Left lung (tissue), 10 donors: Measurements from ENCODE around the gene SS18L1. TPM values are rescaled to one million over a fixed set of nuclear protein-coding genes. Genes with fewer than 3 reads are reported as not detected.

Experiments used
- ATAC-seq: fragments of 200-7000 bp; cut with Tn5 transposase; one replicate; pipeline ENCODE4 v1.9.1; 2020; ENCODE audit warnings: moderate library complexity
- DNase-seq, 4 donors: peaks; one replicate each; pipeline ENCODE4 v3.0.0-alpha.2; 2013 to 2020
- H3K27ac ChIP-seq, 2 donors: fragments of 200-600 bp; sonication (generic) in 1 of 2; one replicate each; pipeline versions ENCODE4 v1.5.0 to v1.8.0; 2020 to 2021
- H3K27me3 ChIP-seq, 2 donors: fragments of 200-600 bp; sonication (generic) in 1 of 2; one replicate each; pipeline versions ENCODE4 v1.5.0 to v1.8.0; 2020 to 2021
- H3K36me3 ChIP-seq, 2 donors: fragments of 200-600 bp; sonication (generic) in 1 of 2; one replicate each; pipeline versions ENCODE4 v1.5.0 to v1.8.0; 2020 to 2021
- H3K4me1 ChIP-seq, 2 donors: fragments of 200-600 bp; one replicate each; pipeline ENCODE4 v1.8.0; 2021
- H3K4me3 ChIP-seq, 2 donors: fragments of 200-600 bp; sonication (generic) in 1 of 2; one replicate each; pipeline versions ENCODE4 v1.5.0 to v1.8.0; 2020 to 2021; ENCODE audit warnings: mild to moderate bottlenecking in 1 of 2
- H3K9me3 ChIP-seq, 2 donors: fragments of 200-600 bp; sonication (generic) in 1 of 2; one replicate each; pipeline versions ENCODE4 v1.5.0 to v1.8.0; 2020 to 2021
- CTCF ChIP-seq, 2 donors: fragments of 200-600 bp; sonication (generic) in 1 of 2; IDR thresholded peaks; one replicate each; pipeline versions ENCODE4 v1.5.0 to v1.8.0; 2021; ENCODE audit warnings: antibody characterized with exemption in 2 of 2
- intact Hi-C, 2 donors: fragments of 100-400 bp; cut with DNase I; formaldehyde crosslinking; loops; one replicate each; pipeline versions ENCODE4 v1.11.2 to v1.14.2; 2022
- polyA plus RNA-seq, 6 donors: library from polyadenylated mRNA; unstranded; fragments of 120-200 nt; gene quantifications; one replicate each; pipeline ENCODE4 v1.2.1, GENCODE V29; 2013; ENCODE audit not compliant: insufficient read length in 6 of 6
- total RNA-seq, 2 donors: library from RNA; stranded (reverse); fragmentation: NEBNext Ultra II Directional; extraction: Animal tissue kit (Norgen Biotek cat#: 25700); gene quantifications; one replicate each; pipeline ENCODE4 v1.2.1, GENCODE V29; 2021
- donor health status: DM: no; HTN: yes; CAD: no.
- donor health status: DM: no; HTN: no; CAD: no.

The SS18L1 gene
- total and polyA plus RNA-seq, 8 donors: 14.6 to 30.0 (median 21.7) TPM

GRCh38 chr20:62149532-62150309 is 6.2 kb downstream of the SS18L1 start:
- DNase-seq (peak in 1 of 4 donors; percentile 58), ATAC-seq (peak; percentile 46)
- no peak for TF ChIP-seq CTCF (IDR thresholded peaks at IDR 0.05)
- H3K4me3 ChIP-seq: no peak overlapping the region
- peaks cover 8 to 28% of the 10 kb centered on the region in 2 donors for H3K4me1 ChIP-seq
- intact Hi-C loops: no loop called here
- no peaks in the 10 kb centered on the region for H3K27me3 ChIP-seq
- peaks cover 0 to 12% of the 10 kb centered on the region in 2 donors for H3K36me3 ChIP-seq
- H3K27ac ChIP-seq: peak overlapping the region in 1 of 2 donors; percentile 23
- H3K9me3 ChIP-seq: peaks cover 0 to 4% of the 10 kb centered on the region in 2 donors

GRCh38 chr20:62150310-62150575 is 6.7 kb downstream of the SS18L1 start:
- DNase-seq: peak in 1 of 4 donors; percentile 57
- Histone ChIP-seq H3K4me1 (peaks cover 5 to 23% of the 10 kb centered on the region in 2 donors), H3K27me3 (no peaks in the 10 kb centered on the region), H3K27ac (no peak overlapping the region), H3K36me3 (peaks cover 0 to 15% of the 10 kb centered on the region in 2 donors), H3K4me3 (no peak overlapping the region), H3K9me3 (peaks cover 0 to 4% of the 10 kb centered on the region in 2 donors)
- no peak for ATAC-seq
- intact Hi-C loops: no loop called here
- no peak for TF ChIP-seq CTCF (IDR thresholded peaks at IDR 0.05)

- Histone ChIP-seq H3K4me1 (peaks cover 0 to 20% of the 10 kb centered on the region in 2 donors), H3K4me3 (no peak overlapping the region), H3K36me3 (peaks cover 0 to 18% of the 10 kb centered on the region in 2 donors), H3K27ac (no peak overlapping the region), H3K9me3 (peaks cover 0 to 4% of the 10 kb centered on the region in 2 donors), H3K27me3 (no peaks in the 10 kb centered on the region)
- ATAC-seq (no peak), DNase-seq (no peak)
- intact Hi-C loops: no loop called here
- no peak for TF ChIP-seq CTCF (IDR thresholded peaks at IDR 0.05)
Observed at GRCh38 chr20:62151225-62151624, 7.7 kb downstream of the SS18L1 start.

- Histone ChIP-seq H3K27me3 (no peaks in the 10 kb centered on the region), H3K4me3 (no peak overlapping the region), H3K27ac (no peak overlapping the region), H3K9me3 (peaks cover 0 to 4% of the 10 kb centered on the region in 2 donors), H3K4me1 (peaks cover 0 to 27% of the 10 kb centered on the region in 2 donors), H3K36me3 (peaks cover 0 to 18% of the 10 kb centered on the region in 2 donors)
- DNase-seq (no peak), ATAC-seq (no peak)
- TF ChIP-seq CTCF (IDR thresholded peaks at IDR 0.05): no peak
- intact Hi-C loops: no loop called here
Observed at GRCh38 chr20:62151835-62152364, 8.3 kb downstream of the SS18L1 start.

GRCh38 chr20:62155428-62156253 is 12.1 kb downstream of the SS18L1 start:
- Histone ChIP-seq H3K4me3 (no peak overlapping the region), H3K27ac (no peak overlapping the region), H3K36me3 (peaks cover 0 to 36% of the 10 kb centered on the region in 2 donors), H3K9me3 (peaks cover 0 to 4% of the 10 kb centered on the region in 2 donors), H3K27me3 (no peaks in the 10 kb centered on the region), H3K4me1 (peaks cover 0 to 12% of the 10 kb centered on the region in 2 donors)
- ATAC-seq: no peak
- intact Hi-C loops: no loop called here
- peak in 1 of 4 donors; percentile 63 for DNase-seq
- no peak for TF ChIP-seq CTCF (IDR thresholded peaks at IDR 0.05)
